Esophagus muscularis mucosa (tissue), 4 donors: ENCODE data around the gene ST3GAL5.

Experiments
- CTCF ChIP-seq, 3 experiments: fragments of 200-600 bp in 2 of 3; fragments of 450-650 bp in 1 of 3; sonication (generic) in 2 of 3; IDR thresholded peaks; one replicate each; pipeline ENCODE4 v1.5.1; 2017 to 2019; ENCODE audit warnings: antibody characterized with exemption in 3 of 3, mild to moderate bottlenecking in 2 of 3, moderate library complexity in 1 of 3
- EP300 ChIP-seq: sonication (generic); formaldehyde crosslinking; IDR thresholded peaks from one replicate; pipeline ENCODE4 v1.6.1; 2017; ENCODE audit warnings: antibody characterized with exemption
- POLR2A ChIP-seq: fragments of 450-650 bp; IDR thresholded peaks from one replicate; pipeline ENCODE4 v1.6.1; 2017; ENCODE audit warnings: antibody characterized with exemption, moderate library complexity, mild to moderate bottlenecking, low read depth
- POLR2AphosphoS5 ChIP-seq, 2 donors: sonication (generic); formaldehyde crosslinking; IDR thresholded peaks; one replicate each; pipeline ENCODE4 v1.6.1; 2017; ENCODE audit warnings: antibody characterized with exemption in 2 of 2

- no peak for TF ChIP-seq CTCF (IDR thresholded peaks at IDR 0.05)
- no peak for TF ChIP-seq EP300
- TF ChIP-seq POLR2A, result no peak
- TF ChIP-seq POLR2AphosphoS5 (IDR thresholded peaks at IDR 0.05), result no peak
Measured at GRCh38 chr2:85889627-85890281, 964 bp upstream of the ST3GAL5 start.
